Activated T-helper 1 cell treated with anti-CD3 and anti-CD28 coated beads, Interleukin-12 subunit alpha, Interleukin-12 subunit beta, Interleukin-2, Interleukin-4 antibody, amounts not matched to agents 30 ng/mL and 10 ng/mL and 1 ng/mL, durations not matched to agents 14 hours and 24 hours and 36 hours (primary cell): ENCODE data around the gene PLA2G15. TPM values are rescaled to one million over a fixed set of nuclear protein-coding genes. Genes with fewer than 3 reads are reported as not detected.
"Not testable (repeated sequence)": the region's sequence is repeated elsewhere in the genome, so short reads cannot be mapped to it uniquely, and the experiment has no call there.

Source experiments
- DNase-seq: peaks from one replicate; pipeline ENCODE4 v3.0.0; 2021; ENCODE audit warnings: low spot score
- H3K27ac Mint-ChIP-seq: one replicate; pipeline ENCODE4 v1.8.0; 2021; ENCODE audit warnings: mild to moderate bottlenecking, mixed read lengths
- H3K27me3 Mint-ChIP-seq: one replicate; pipeline ENCODE4 v1.8.0; 2022; ENCODE audit warnings: mild to moderate bottlenecking, moderate library complexity, mixed read lengths; ENCODE audit not compliant: insufficient read depth
- H3K36me3 Mint-ChIP-seq: one replicate; pipeline ENCODE4 v1.8.0; 2021; ENCODE audit warnings: low read depth, mixed read lengths
- H3K4me1 Mint-ChIP-seq: one replicate; pipeline ENCODE4 v1.8.0; 2021; ENCODE audit warnings: low read depth, mixed read lengths
- H3K4me3 Mint-ChIP-seq: one replicate; pipeline ENCODE4 v1.8.0; 2021; ENCODE audit warnings: mild to moderate bottlenecking, moderate library complexity, mixed read lengths
- H3K9me3 Mint-ChIP-seq: one replicate; pipeline ENCODE4 v1.8.0; 2021; ENCODE audit warnings: mixed read lengths
- intact Hi-C: fragments of 100-400 bp; cut with micrococcal nuclease; formaldehyde crosslinking; loops from one replicate; pipeline ENCODE4 v1.15.1; 2024
- total RNA-seq: library from RNA; stranded (reverse); gene quantifications from 2 replicates; pipeline ENCODE4 v1.2.3, GENCODE V29; 2022

Gene PLA2G15
- total RNA-seq, 1 donor from 2014 or later, result 8.8 TPM

GRCh38 chr16:68288796-68289195 is 43.6 kb downstream of the PLA2G15 start:
- H3K36me3 Mint-ChIP-seq, result peaks cover 71% of the 10 kb centered on the region
- DNase-seq, H3K9me3 Mint-ChIP-seq, H3K27me3 Mint-ChIP-seq: not testable (repeated sequence)
- peaks cover 95% of the 10 kb centered on the region for H3K4me1 Mint-ChIP-seq
- H3K4me3 Mint-ChIP-seq, result peak overlapping the region; percentile 67
- intact Hi-C loops, result loop anchor here (1.0 to 10.0 kb wide), 6 partner anchors 7 to 896 kb away; partner anchors contain the start of genes SLC7A6, SLC7A6OS and SNTB2
- peak overlapping the region; percentile 97 for H3K27ac Mint-ChIP-seq

GRCh38 chr16:68289202-68289601 is 44.0 kb downstream of the PLA2G15 start:
- Mint-ChIP-seq H3K27ac (peak overlapping the region; percentile 97), H3K27me3 (no peaks in the 10 kb centered on the region), H3K4me1 (peaks cover 95% of the 10 kb centered on the region), H3K4me3 (peak overlapping the region; percentile 67), H3K36me3 (peaks cover 72% of the 10 kb centered on the region), H3K9me3 (no peaks in the 10 kb centered on the region)
- intact Hi-C loops, result loop anchor here (1.0 to 10.0 kb wide), 6 partner anchors 8 to 896 kb away; partner anchors contain the start of genes SLC7A6, SLC7A6OS and SNTB2
- no peak for DNase-seq

GRCh38 chr16:68289621-68290329 is 44.6 kb downstream of the PLA2G15 start:
- peaks cover 69% of the 10 kb centered on the region for H3K36me3 Mint-ChIP-seq
- intact Hi-C loops, result loop anchor here (1.0 to 10.0 kb wide), 6 partner anchors 8 to 895 kb away; partner anchors contain the start of genes SLC7A6, SLC7A6OS and SNTB2
- peak; percentile 40 for DNase-seq

GRCh38 chr16:68290450-68290849 is 45.3 kb downstream of the PLA2G15 start:
- peak overlapping the region; percentile 67 for H3K4me3 Mint-ChIP-seq
- H3K4me1 Mint-ChIP-seq, result peaks cover 88% of the 10 kb centered on the region

More at GRCh38 chr16:68289621-68290329, 44.6 kb downstream of the PLA2G15 start:
- no peaks in the 10 kb centered on the region for H3K9me3 Mint-ChIP-seq
- H3K27me3 Mint-ChIP-seq, result no peaks in the 10 kb centered on the region
- H3K27ac Mint-ChIP-seq, result peak overlapping the region; percentile 97
- H3K4me3 Mint-ChIP-seq, result peak overlapping the region; percentile 67
- peaks cover 92% of the 10 kb centered on the region for H3K4me1 Mint-ChIP-seq

GRCh38 chr16:68291227-68291626 is 46.1 kb downstream of the PLA2G15 start:
- Mint-ChIP-seq H3K4me1 (peaks cover 84% of the 10 kb centered on the region), H3K27me3 (no peaks in the 10 kb centered on the region), H3K4me3 (peak overlapping the region; percentile 48), H3K36me3 (peaks cover 72% of the 10 kb centered on the region), H3K27ac (peak overlapping the region; percentile 80), H3K9me3 (no peaks in the 10 kb centered on the region)
- intact Hi-C loops, result no loop called here
- no peak for DNase-seq

More at GRCh38 chr16:68290450-68290849, 45.3 kb downstream of the PLA2G15 start:
- Mint-ChIP-seq H3K27ac (peak overlapping the region; percentile 97), H3K9me3 (no peaks in the 10 kb centered on the region), H3K27me3 (no peaks in the 10 kb centered on the region), H3K36me3 (peaks cover 69% of the 10 kb centered on the region)
- DNase-seq, result no peak
- intact Hi-C loops, result no loop called here

- Mint-ChIP-seq H3K27me3 (no peaks in the 10 kb centered on the region), H3K4me3 (peak overlapping the region; percentile 19), H3K4me1 (peaks cover 80% of the 10 kb centered on the region), H3K9me3 (no peaks in the 10 kb centered on the region), H3K36me3 (peaks cover 73% of the 10 kb centered on the region), H3K27ac (peak overlapping the region; percentile 80)
- no peak for DNase-seq
- intact Hi-C loops, result no loop called here
These were observed 47.3 kb downstream of the PLA2G15 start for GRCh38 chr16:68292425-68292824.

- peak overlapping the region; percentile 20 for H3K27ac Mint-ChIP-seq
- H3K9me3 Mint-ChIP-seq, result no peaks in the 10 kb centered on the region
- H3K36me3 Mint-ChIP-seq, result peaks cover 68% of the 10 kb centered on the region
- DNase-seq, result no peak
- H3K27me3 Mint-ChIP-seq, result no peaks in the 10 kb centered on the region
- peaks cover 51% of the 10 kb centered on the region for H3K4me1 Mint-ChIP-seq
- no peak overlapping the region for H3K4me3 Mint-ChIP-seq
- intact Hi-C loops, result no loop called here
These were observed 51.1 kb downstream of the PLA2G15 start for GRCh38 chr16:68296291-68296690.

GRCh38 chr16:68296693-68297092 is 51.5 kb downstream of the PLA2G15 start:
- Mint-ChIP-seq H3K27ac (peak overlapping the region; percentile 23), H3K4me1 (peaks cover 47% of the 10 kb centered on the region), H3K4me3 (no peak overlapping the region), H3K27me3 (no peaks in the 10 kb centered on the region), H3K36me3 (peaks cover 66% of the 10 kb centered on the region), H3K9me3 (no peaks in the 10 kb centered on the region)
- intact Hi-C loops, result no loop called here
- no peak for DNase-seq

GRCh38 chr16:68297908-68298307 is 52.7 kb downstream of the PLA2G15 start:
- Mint-ChIP-seq H3K27ac (peak overlapping the region; percentile 40), H3K4me1 (peaks cover 41% of the 10 kb centered on the region), H3K27me3 (no peaks in the 10 kb centered on the region), H3K9me3 (no peaks in the 10 kb centered on the region), H3K4me3 (no peak overlapping the region), H3K36me3 (peaks cover 70% of the 10 kb centered on the region)
- intact Hi-C loops, result no loop called here
- no peak for DNase-seq

GRCh38 chr16:68298312-68298711 is 53.1 kb downstream of the PLA2G15 start:
- peaks cover 70% of the 10 kb centered on the region for H3K36me3 Mint-ChIP-seq
- H3K9me3 Mint-ChIP-seq, result no peaks in the 10 kb centered on the region
- H3K4me1 Mint-ChIP-seq, result peaks cover 38% of the 10 kb centered on the region
- H3K27me3 Mint-ChIP-seq, result no peaks in the 10 kb centered on the region
- H3K4me3 Mint-ChIP-seq, result no peak overlapping the region
- intact Hi-C loops, result no loop called here
- no peak for DNase-seq
- peak overlapping the region; percentile 40 for H3K27ac Mint-ChIP-seq

GRCh38 chr16:68298907-68299561 is 53.9 kb downstream of the PLA2G15 start:
- Mint-ChIP-seq H3K27me3 (no peaks in the 10 kb centered on the region), H3K36me3 (peaks cover 70% of the 10 kb centered on the region), H3K9me3 (no peaks in the 10 kb centered on the region), H3K4me1 (peaks cover 36% of the 10 kb centered on the region), H3K4me3 (no peak overlapping the region), H3K27ac (peak overlapping the region; percentile 31)
- intact Hi-C loops, result no loop called here
- DNase-seq, result no peak

GRCh38 chr16:68299571-68300453 is 54.6 kb downstream of the PLA2G15 start:
- intact Hi-C loops, result no loop called here
- H3K9me3 Mint-ChIP-seq, result no peaks in the 10 kb centered on the region
- H3K27ac Mint-ChIP-seq, result peak overlapping the region; percentile 36
- H3K4me1 Mint-ChIP-seq, result peaks cover 32% of the 10 kb centered on the region
- no peaks in the 10 kb centered on the region for H3K27me3 Mint-ChIP-seq
- H3K4me3 Mint-ChIP-seq, result no peak overlapping the region
- no peak for DNase-seq
- H3K36me3 Mint-ChIP-seq, result peaks cover 68% of the 10 kb centered on the region
